Hematopoietic multipotent progenitor cell (in vitro differentiated cells): ENCODE data around the gene SLC39A10. TPM values are rescaled to one million over a fixed set of nuclear protein-coding genes. Genes with fewer than 3 reads are reported as not detected.

ENCODE experiments used
- DNase-seq, 3 donors: peaks; one replicate each; pipeline ENCODE4 v3.0.0-alpha.2; 2011 to 2015; ENCODE audit warnings: low read depth in 2 of 3, low spot score in 2 of 3
- total RNA-seq: library from RNA; depleted of rRNA; stranded (reverse); fragments of >200 nt; gene quantifications from one replicate; pipeline ENCODE4 v1.2.3, GENCODE V29; 2012

Gene SLC39A10
- total RNA-seq, 1 donor = 34.5 TPM

GRCh38 chr2:195709901-195710806 is 53.1 kb downstream of the SLC39A10 start:
- DNase-seq = no peak

- DNase-seq = no peak
Observed at GRCh38 chr2:195711478-195711877, 54.5 kb downstream of the SLC39A10 start.

- DNase-seq = no peak
Observed at GRCh38 chr2:195716466-195716865, 59.4 kb downstream of the SLC39A10 start.

GRCh38 chr2:195721042-195721441 is 64.0 kb downstream of the SLC39A10 start:
- DNase-seq = no peak

- no peak for DNase-seq
Observed at GRCh38 chr2:195722075-195722474, 65.0 kb downstream of the SLC39A10 start.

GRCh38 chr2:195727106-195727505 is 70.1 kb downstream of the SLC39A10 start:
- no peak for DNase-seq

- no peak for DNase-seq
Observed at GRCh38 chr2:195730912-195731311, 73.9 kb downstream of the SLC39A10 start.

- DNase-seq = no peak
Observed at GRCh38 chr2:195732574-195732973, 75.5 kb downstream of the SLC39A10 start.

- no peak for DNase-seq
Observed at GRCh38 chr2:195733831-195734230, 76.8 kb downstream of the SLC39A10 start.

- no peak for DNase-seq
Observed at GRCh38 chr2:195734395-195734794, 77.4 kb downstream of the SLC39A10 start.

- DNase-seq = no peak
Observed at GRCh38 chr2:195734931-195735330, 77.9 kb downstream of the SLC39A10 start.

GRCh38 chr2:195735347-195735746 is 78.3 kb downstream of the SLC39A10 start:
- no peak for DNase-seq

GRCh38 chr2:195737511-195738325 is 80.7 kb downstream of the SLC39A10 start:
- DNase-seq = no peak

- no peak for DNase-seq
Observed at GRCh38 chr2:195741191-195741590, 84.2 kb downstream of the SLC39A10 start.

GRCh38 chr2:195756218-195756942 is 99.4 kb downstream of the SLC39A10 start:
- no peak for DNase-seq

- no peak for DNase-seq
Observed at GRCh38 chr2:195758846-195759245, 101.8 kb downstream of the SLC39A10 start.

GRCh38 chr2:195759877-195760276 is 102.9 kb downstream of the SLC39A10 start:
- DNase-seq = no peak

GRCh38 chr2:195763866-195764265 is 106.8 kb downstream of the SLC39A10 start:
- no peak for DNase-seq

- no peak for DNase-seq
Observed at GRCh38 chr2:195766691-195767090, 109.7 kb downstream of the SLC39A10 start.

- no peak for DNase-seq
Observed at GRCh38 chr2:195768431-195768830, 111.4 kb downstream of the SLC39A10 start.

- DNase-seq = no peak
Observed at GRCh38 chr2:195769975-195770374, 112.9 kb downstream of the SLC39A10 start.
